Body of pancreas (tissue), 4 donors: ENCODE results near the gene ADAMTS2. TPM values are rescaled to one million over a fixed set of nuclear protein-coding genes. Genes with fewer than 3 reads are reported as not detected.

Experiments
- ATAC-seq: fragments of 150-250 bp; one replicate; pipeline ENCODE4 v1.9.1; 2016
- DNase-seq, 4 donors: peaks; one replicate each; pipeline ENCODE4 v3.0.0-alpha.2; 2019
- H3K27ac ChIP-seq, 4 donors: fragments of 200-600 bp; sonication (generic); 1 replicate in 3 of 4; 2 replicates in 1 of 4; pipeline versions ENCODE4 v1.5.1 to v1.6.1; 2016 to 2019; ENCODE audit warnings: mild to moderate bottlenecking in 1 of 4, mixed read lengths in 1 of 4, moderate library complexity in 1 of 4
- H3K27me3 ChIP-seq, 2 donors: fragments of 200-600 bp; sonication (generic); one replicate each; pipeline ENCODE4 v1.6.0; 2016; ENCODE audit warnings: mild to moderate bottlenecking in 1 of 2
- H3K36me3 ChIP-seq, 2 donors: fragments of 200-600 bp; sonication (generic); replicated peaks in 1 of 2; 2 replicates each; pipeline ENCODE4 v1.5.1; 2016; ENCODE audit warnings: low read depth in 2 of 2; ENCODE audit not compliant: insufficient read depth in 1 of 2
- H3K4me1 ChIP-seq: fragments of 200-600 bp; sonication (generic); one replicate; pipeline ENCODE4 v1.6.0; 2016
- H3K4me3 ChIP-seq, 2 donors: fragments of 200-600 bp; sonication (generic); 1 replicate in 1 of 2; 2 replicates in 1 of 2; pipeline ENCODE4 v1.5.1; 2016 to 2019
- H3K9me3 ChIP-seq, 3 donors: fragments of 200-600 bp; sonication (generic); 1 replicate in 2 of 3; 2 replicates in 1 of 3; pipeline ENCODE4 v1.5.1; 2016
- CTCF ChIP-seq, 7 experiments: fragments of 450-650 bp in 4 of 7; fragments of 200-600 bp in 3 of 7; sonication (generic) in 3 of 7; IDR thresholded peaks; one replicate each; pipeline ENCODE4 v1.5.1; 2016 to 2019; ENCODE audit warnings: antibody characterized with exemption in 7 of 7
- POLR2A ChIP-seq, 3 donors: fragments of 450-650 bp; IDR thresholded peaks; one replicate each; pipeline ENCODE4 v1.6.1; 2016; ENCODE audit warnings: antibody characterized with exemption in 3 of 3, mild to moderate bottlenecking in 2 of 3
- WGBS, 2 donors: methylation state at CpG; one replicate each; pipeline ENCODE4 v1.1.5; 2017; 5-methylcytosine and 5-hydroxymethylcytosine counted together
- intact Hi-C: fragments of 100-400 bp; cut with DNase I; formaldehyde crosslinking; loops from one replicate; pipeline ENCODE4 v1.15.1; 2023
- total RNA-seq, 2 donors: library from RNA; depleted of rRNA; stranded (reverse); fragments of >200 nt; gene quantifications; one replicate each; pipeline ENCODE4 v1.1.0, GENCODE V29; 2016

The ADAMTS2 gene
- total RNA-seq, 2 donors from 2014 or later = 9.1 to 19.1 TPM

GRCh38 chr5:179319123-179319522, 26.1 kb downstream of the ADAMTS2 start:
- intact Hi-C loops = no loop called here
- Histone ChIP-seq H3K4me3 (no peak overlapping the region), H3K36me3 (no peaks in the 10 kb centered on the region), H3K4me1 (no peaks in the 10 kb centered on the region), H3K9me3 (no peaks in the 10 kb centered on the region), H3K27ac (no peak overlapping the region), H3K27me3 (no peaks in the 10 kb centered on the region)
- TF ChIP-seq CTCF (IDR thresholded peaks at IDR 0.05) (no peak), POLR2A (IDR thresholded peaks at IDR 0.05) (no peak)
- WGBS, 2 donors = 72 to 79% methylated on average over 8 of the region's 8 CpGs
- DNase-seq (peak in 1 of 4 donors; percentile 3), ATAC-seq (no peak)

- no peak overlapping the region for H3K4me3 ChIP-seq
- intact Hi-C loops = no loop called here
- TF ChIP-seq CTCF (IDR thresholded peaks at IDR 0.05) (no peak), POLR2A (IDR thresholded peaks at IDR 0.05) (no peak)
Measured at GRCh38 chr5:179318221-179318955, 26.9 kb downstream of the ADAMTS2 start.

GRCh38 chr5:179317411-179318220, 27.6 kb downstream of the ADAMTS2 start:
- intact Hi-C loops = no loop called here
- no peak overlapping the region for H3K4me3 ChIP-seq
- TF ChIP-seq CTCF (IDR thresholded peaks at IDR 0.05) (no peak), POLR2A (IDR thresholded peaks at IDR 0.05) (no peak)
- H3K27ac ChIP-seq = no peak overlapping the region
- no peaks in the 10 kb centered on the region for H3K36me3 ChIP-seq
- no peak for ATAC-seq
- 57% methylated on average over 9 to 19 of the region's 19 CpGs for WGBS, 2 donors
- no peaks in the 10 kb centered on the region for H3K4me1 ChIP-seq
- H3K27me3 ChIP-seq = no peaks in the 10 kb centered on the region
- peak in 1 of 4 donors; percentile 2 for DNase-seq
- H3K9me3 ChIP-seq = no peaks in the 10 kb centered on the region

More at GRCh38 chr5:179318221-179318955, 26.9 kb downstream of the ADAMTS2 start:
- DNase-seq (peak in 2 of 4 donors; percentile 16 to 26), ATAC-seq (no peak)
- H3K27me3 ChIP-seq = no peaks in the 10 kb centered on the region
- 19 to 35% methylated on average over 11 to 20 of the region's 21 CpGs for WGBS, 2 donors
- no peaks in the 10 kb centered on the region for H3K9me3 ChIP-seq
- H3K4me1 ChIP-seq = no peaks in the 10 kb centered on the region
- H3K36me3 ChIP-seq = no peaks in the 10 kb centered on the region
- no peak overlapping the region for H3K27ac ChIP-seq

- 30 to 36% methylated on average over 2 to 6 of the region's 6 CpGs for WGBS, 2 donors
- TF ChIP-seq CTCF (IDR thresholded peaks at IDR 0.05) (no peak), POLR2A (IDR thresholded peaks at IDR 0.05) (no peak)
- Histone ChIP-seq H3K4me1 (no peaks in the 10 kb centered on the region), H3K27ac (no peak overlapping the region), H3K4me3 (no peak overlapping the region), H3K36me3 (no peaks in the 10 kb centered on the region), H3K9me3 (no peaks in the 10 kb centered on the region), H3K27me3 (no peaks in the 10 kb centered on the region)
- peak in 1 of 4 donors; percentile 9 for DNase-seq
- intact Hi-C loops = no loop called here
- no peak for ATAC-seq
Measured at GRCh38 chr5:179316982-179317381, 28.3 kb downstream of the ADAMTS2 start.
